Measurements from ENCODE around the gene MMAB.

GRCh38 chr12:109562871-109563270 lies 10.4 kb downstream of the MMAB start:
- TF ChIP-seq POLR2A (IDR thresholded peaks at IDR 0.05) (no peak), POLR2AphosphoS5 (IDR thresholded peaks at IDR 0.05) (no peak)
